ENCODE data around the gene SSBP3.

Gene SSBP3

GRCh38 chr1:54282101-54282847 is 123.9 kb downstream of the SSBP3 start:
- DNase-seq: no peak

- no peak for DNase-seq
Observed at GRCh38 chr1:54280651-54281050, 125.5 kb downstream of the SSBP3 start.

GRCh38 chr1:54279457-54279856 is 126.7 kb downstream of the SSBP3 start:
- no peak for DNase-seq

- DNase-seq: no peak
Observed at GRCh38 chr1:54278941-54279422, 127.2 kb downstream of the SSBP3 start.

- no peak for DNase-seq
Observed at GRCh38 chr1:54277451-54278341, 128.5 kb downstream of the SSBP3 start.

GRCh38 chr1:54276617-54277450 is 129.4 kb downstream of the SSBP3 start:
- no peak for DNase-seq

GRCh38 chr1:54275349-54275748 is 130.8 kb downstream of the SSBP3 start:
- no peak for DNase-seq

- no peak for DNase-seq
Observed at GRCh38 chr1:54274881-54275280, 131.3 kb downstream of the SSBP3 start.

- no peak for DNase-seq
Observed at GRCh38 chr1:54274448-54274847, 131.7 kb downstream of the SSBP3 start.

- DNase-seq: no peak
Observed at GRCh38 chr1:54273795-54274163, 132.4 kb downstream of the SSBP3 start.

GRCh38 chr1:54273092-54273794 is 133.0 kb downstream of the SSBP3 start:
- DNase-seq: no peak

- no peak for DNase-seq
Observed at GRCh38 chr1:54272772-54273091, 133.5 kb downstream of the SSBP3 start.

- no peak for DNase-seq
Observed at GRCh38 chr1:54272134-54272533, 134.1 kb downstream of the SSBP3 start.

- DNase-seq: no peak
Observed at GRCh38 chr1:54271341-54271740, 134.9 kb downstream of the SSBP3 start.

- DNase-seq: no peak
Observed at GRCh38 chr1:54270543-54270942, 135.7 kb downstream of the SSBP3 start.

- no peak for DNase-seq
Observed at GRCh38 chr1:54268762-54269297, 137.4 kb downstream of the SSBP3 start.

- no peak for DNase-seq
Observed at GRCh38 chr1:54267815-54268761, 138.1 kb downstream of the SSBP3 start.

GRCh38 chr1:54266908-54267307 is 139.3 kb downstream of the SSBP3 start:
- DNase-seq: no peak

GRCh38 chr1:54266195-54266594 is 140.0 kb downstream of the SSBP3 start:
- DNase-seq: no peak

- no peak for DNase-seq
Observed at GRCh38 chr1:54265659-54266058, 140.5 kb downstream of the SSBP3 start.

GRCh38 chr1:54265126-54265525 is 141.1 kb downstream of the SSBP3 start:
- DNase-seq: no peak

Measured in stimulated activated naive CD4-positive, alpha-beta T cell treated with Interleukin-2 at 50 U/mL for 16 hours (primary cell).